ENCODE data around the gene FAM180B.

FAM180B gene

GRCh38 chr11:47572715-47573255, 13.7 kb upstream of the FAM180B start:
- Histone ChIP-seq H4K91ac (ENCODE audit: low read depth, low read length) (no peak overlapping the region), H3K18ac (ENCODE audit: low read length) (no peak overlapping the region), H3K9me3 (ENCODE audit: insufficient read depth, low read depth, low read length) (peaks cover 3% of the 10 kb centered on the region), H3K36me3 (ENCODE audit: control insufficient read depth in 1 of 2, insufficient read depth in 2 of 2, low read length in 2 of 2) (peaks cover 26 to 41% of the 10 kb centered on the region in 2 experiments), H2AFZ (ENCODE audit: insufficient read depth, low read length, poor library complexity) (no peak overlapping the region), H3K27ac (ENCODE audit: low read depth, low read length) (no peak overlapping the region), H3K9ac (ENCODE audit: low read length) (no peak overlapping the region), H2BK120ac (ENCODE audit: insufficient read depth, low read length, poor library complexity) (no peak overlapping the region), H3K23ac (ENCODE audit: low read length) (no peak overlapping the region), H4K12ac (ENCODE audit: low read depth, low read length) (no peak overlapping the region), H3K14ac (ENCODE audit: low read length) (no peak overlapping the region), H3K79me1 (ENCODE audit: low read length) (no peaks in the 10 kb centered on the region), H3K79me2 (ENCODE audit: control insufficient read depth, insufficient read depth, low read length, poor library complexity) (no peaks in the 10 kb centered on the region), H2BK5ac (ENCODE audit: low read depth, low read length, poor library complexity) (no peak overlapping the region), H3K4me1 (ENCODE audit: control insufficient read depth in 1 of 2, insufficient read depth in 2 of 2, low read length in 2 of 2) (peaks cover 0 to 2% of the 10 kb centered on the region in 2 experiments), H3K4me3 (ENCODE audit: low read depth, low read length) (no peak overlapping the region), H3K27me3 (ENCODE audit: insufficient read depth, low read length) (no peaks in the 10 kb centered on the region), H3K4ac (ENCODE audit: low read depth, low read length) (no peak overlapping the region), H4K8ac (ENCODE audit: low read depth, low read length) (no peak overlapping the region), H2BK12ac (ENCODE audit: low read length) (no peak overlapping the region), H3K4me2 (ENCODE audit: low read length) (no peak overlapping the region), H2AK5ac (ENCODE audit: low read length) (no peak overlapping the region)
- no CpG with 5 or more reads among the region's 8 CpGs for WGBS (ENCODE audit: extremely low coverage, insufficient coverage, insufficient read length)
- no peak for DNase-seq

GRCh38 chr11:47573321-47573720, 13.2 kb upstream of the FAM180B start:
- no CpG with 5 or more reads among the region's 11 CpGs for WGBS (ENCODE audit: extremely low coverage, insufficient coverage, insufficient read length)
- Histone ChIP-seq H4K91ac (ENCODE audit: low read depth, low read length) (no peak overlapping the region), H3K79me1 (ENCODE audit: low read length) (no peaks in the 10 kb centered on the region), H3K36me3 (ENCODE audit: control insufficient read depth in 1 of 2, insufficient read depth in 2 of 2, low read length in 2 of 2) (peaks cover 26 to 42% of the 10 kb centered on the region in 2 experiments), H3K4me2 (ENCODE audit: low read length) (no peak overlapping the region), H3K4me3 (ENCODE audit: low read depth, low read length) (peak overlapping the region; percentile 32), H3K27me3 (ENCODE audit: insufficient read depth, low read length) (no peaks in the 10 kb centered on the region), H3K9me3 (ENCODE audit: insufficient read depth, low read depth, low read length) (peaks cover 3% of the 10 kb centered on the region), H2AK5ac (ENCODE audit: low read length) (no peak overlapping the region), H3K79me2 (ENCODE audit: control insufficient read depth, insufficient read depth, low read length, poor library complexity) (no peaks in the 10 kb centered on the region), H3K4me1 (ENCODE audit: control insufficient read depth in 1 of 2, insufficient read depth in 2 of 2, low read length in 2 of 2) (peaks cover 0 to 4% of the 10 kb centered on the region in 2 experiments), H3K27ac (ENCODE audit: low read depth, low read length) (no peak overlapping the region), H3K9ac (ENCODE audit: low read length) (no peak overlapping the region), H2BK120ac (ENCODE audit: insufficient read depth, low read length, poor library complexity) (no peak overlapping the region), H3K23ac (ENCODE audit: low read length) (no peak overlapping the region), H3K18ac (ENCODE audit: low read length) (no peak overlapping the region), H2AFZ (ENCODE audit: insufficient read depth, low read length, poor library complexity) (no peak overlapping the region), H3K14ac (ENCODE audit: low read length) (no peak overlapping the region), H4K12ac (ENCODE audit: low read depth, low read length) (no peak overlapping the region), H4K8ac (ENCODE audit: low read depth, low read length) (no peak overlapping the region), H2BK5ac (ENCODE audit: low read depth, low read length, poor library complexity) (no peak overlapping the region), H3K4ac (ENCODE audit: low read depth, low read length) (no peak overlapping the region), H2BK12ac (ENCODE audit: low read length) (no peak overlapping the region)
- DNase-seq, result no peak

GRCh38 chr11:47577460-47578041, 8.9 kb upstream of the FAM180B start:
- Histone ChIP-seq H2AK5ac (ENCODE audit: low read length) (no peak overlapping the region), H3K14ac (ENCODE audit: low read length) (no peak overlapping the region), H3K9ac (ENCODE audit: low read length) (no peak overlapping the region), H3K27ac (ENCODE audit: low read depth, low read length) (no peak overlapping the region), H3K27me3 (ENCODE audit: insufficient read depth, low read length) (no peaks in the 10 kb centered on the region), H4K91ac (ENCODE audit: low read depth, low read length) (no peak overlapping the region), H2BK120ac (ENCODE audit: insufficient read depth, low read length, poor library complexity) (no peak overlapping the region), H3K18ac (ENCODE audit: low read length) (no peak overlapping the region), H3K79me2 (ENCODE audit: control insufficient read depth, insufficient read depth, low read length, poor library complexity) (peaks cover 6% of the 10 kb centered on the region), H4K8ac (ENCODE audit: low read depth, low read length) (peak overlapping the region; percentile 9), H2AFZ (ENCODE audit: insufficient read depth, low read length, poor library complexity) (no peak overlapping the region), H3K4me1 (ENCODE audit: control insufficient read depth in 1 of 2, insufficient read depth in 2 of 2, low read length in 2 of 2) (peaks cover 0 to 9% of the 10 kb centered on the region in 2 experiments), H3K36me3 (ENCODE audit: control insufficient read depth in 1 of 2, insufficient read depth in 2 of 2, low read length in 2 of 2) (peaks cover 29 to 38% of the 10 kb centered on the region in 2 experiments), H4K12ac (ENCODE audit: low read depth, low read length) (peak overlapping the region; percentile 16), H3K79me1 (ENCODE audit: low read length) (peaks cover 5% of the 10 kb centered on the region), H2BK12ac (ENCODE audit: low read length) (no peak overlapping the region), H3K9me3 (ENCODE audit: insufficient read depth, low read depth, low read length) (peaks cover 3% of the 10 kb centered on the region), H3K4me3 (ENCODE audit: low read depth, low read length) (no peak overlapping the region), H3K23ac (ENCODE audit: low read length) (no peak overlapping the region), H3K4me2 (ENCODE audit: low read length) (peak overlapping the region; percentile 67), H2BK5ac (ENCODE audit: low read depth, low read length, poor library complexity) (no peak overlapping the region), H3K4ac (ENCODE audit: low read depth, low read length) (no peak overlapping the region)
- WGBS (ENCODE audit: extremely low coverage, insufficient coverage, insufficient read length), result no CpG with 5 or more reads among the region's 13 CpGs
- no peak for DNase-seq

GRCh38 chr11:47578524-47579494, 7.7 kb upstream of the FAM180B start, which contains the start of the genes KBTBD4 and NDUFS3:
Gene KBTBD4 (minus strand): TSS chr11:47578970. CDS start chr11:47578951, 19 bp downstream.
Gene NDUFS3 (plus strand): TSS chr11:47579074. CDS start chr11:47579092, 18 bp downstream.
- peak within 1 kb of the TSS; percentile 89 for H3K14ac ChIP-seq (ENCODE audit: low read length)
- H3K4me2 ChIP-seq (ENCODE audit: low read length), result peak within 1 kb of the TSS; percentile 67
- H3K79me1 ChIP-seq (ENCODE audit: low read length), result peaks cover 5% of the 10 kb centered on the region
- H3K27me3 ChIP-seq (ENCODE audit: insufficient read depth, low read length), result no peaks in the 10 kb centered on the region
- peak within 1 kb of the TSS; percentile 16 for H2AK5ac ChIP-seq (ENCODE audit: low read length)
- H2AFZ ChIP-seq (ENCODE audit: insufficient read depth, low read length, poor library complexity), result peak within 1 kb of the TSS; percentile 78
- H2BK12ac ChIP-seq (ENCODE audit: low read length), result no peak within 1 kb of the TSS
- WGBS (ENCODE audit: extremely low coverage, insufficient coverage, insufficient read length), result no CpG with 5 or more reads among the region's 72 CpGs
- DNase-seq, result peak; percentile 86 to 97
- H4K8ac ChIP-seq (ENCODE audit: low read depth, low read length), result peak within 1 kb of the TSS; percentile 92
- H4K91ac ChIP-seq (ENCODE audit: low read depth, low read length), result peak within 1 kb of the TSS; percentile 78
- H3K9me3 ChIP-seq (ENCODE audit: insufficient read depth, low read depth, low read length), result no peaks in the 10 kb centered on the region
- peak within 1 kb of the TSS; percentile 81 for H4K12ac ChIP-seq (ENCODE audit: low read depth, low read length)
- H3K4me3 ChIP-seq (ENCODE audit: low read depth, low read length), result peak within 1 kb of the TSS; percentile 95
- peaks cover 6% of the 10 kb centered on the region for H3K79me2 ChIP-seq (ENCODE audit: control insufficient read depth, insufficient read depth, low read length, poor library complexity)
- H3K23ac ChIP-seq (ENCODE audit: low read length), result no peak within 1 kb of the TSS
- H2BK120ac ChIP-seq (ENCODE audit: insufficient read depth, low read length, poor library complexity), result peak within 1 kb of the TSS; percentile 69
- peak within 1 kb of the TSS; percentile 66 for H3K27ac ChIP-seq (ENCODE audit: low read depth, low read length)
- H3K4ac ChIP-seq (ENCODE audit: low read depth, low read length), result peak within 1 kb of the TSS; percentile 67
- peaks cover 30 to 39% of the 10 kb centered on the region in 2 experiments for H3K36me3 ChIP-seq (ENCODE audit: control insufficient read depth in 1 of 2, insufficient read depth in 2 of 2, low read length in 2 of 2)
- H3K4me1 ChIP-seq (ENCODE audit: control insufficient read depth in 1 of 2, insufficient read depth in 2 of 2, low read length in 2 of 2), result peaks cover 0 to 9% of the 10 kb centered on the region in 2 experiments
- H2BK5ac ChIP-seq (ENCODE audit: low read depth, low read length, poor library complexity), result peak within 1 kb of the TSS; percentile 71
- H3K9ac ChIP-seq (ENCODE audit: low read length), result peak within 1 kb of the TSS; percentile 90
- peak within 1 kb of the TSS; percentile 91 for H3K18ac ChIP-seq (ENCODE audit: low read length)
